ENCODE results near the gene DOCK4. TPM values are rescaled to one million over a fixed set of nuclear protein-coding genes. Genes with fewer than 3 reads are reported as not detected.

The DOCK4 gene
- total RNA-seq, 1 experiment from 2014 or later: 31.4 TPM

- TF ChIP-seq CTCF (IDR thresholded peaks at IDR 0.05; ENCODE audit: unreplicated experiment): peak; percentile 44
- intact Hi-C loops (cut with micrococcal nuclease): no loop called here
- Mint-ChIP-seq H3K36me3 (ENCODE audit: insufficient read depth, unreplicated experiment) (peaks cover 4% of the 10 kb centered on the region), H3K4me1 (ENCODE audit: insufficient read depth, unreplicated experiment) (no peaks in the 10 kb centered on the region), H3K9me3 (ENCODE audit: unreplicated experiment) (no peaks in the 10 kb centered on the region), H3K27ac (ENCODE audit: low read depth, unreplicated experiment) (peak overlapping the region; percentile 9), H3K27me3 (ENCODE audit: insufficient read depth, unreplicated experiment) (no peaks in the 10 kb centered on the region), H3K4me3 (ENCODE audit: unreplicated experiment) (no peak overlapping the region)
- no TSS peak for BruUV-seq (replicated peaks)
- peak; percentile 53 for DNase-seq (ENCODE audit: unreplicated experiment)
- POLR2A ChIA-PET: no interaction called here
- CTCF ChIA-PET: interaction anchor here (0.6 to 3.2 kb wide), 23 partner anchors 9 to 1894 kb away, joined by 3 to 28 read pairs (median 3); no protein-coding TSS in a partner anchor
These were observed 475.5 kb downstream of the DOCK4 start for GRCh38 chr7:111730476-111731300.

GRCh38 chr7:111730057-111730456 is 476.1 kb downstream of the DOCK4 start:
- Mint-ChIP-seq H3K4me1 (ENCODE audit: insufficient read depth, unreplicated experiment) (no peaks in the 10 kb centered on the region), H3K4me3 (ENCODE audit: unreplicated experiment) (no peak overlapping the region), H3K27ac (ENCODE audit: low read depth, unreplicated experiment) (no peak overlapping the region), H3K27me3 (ENCODE audit: insufficient read depth, unreplicated experiment) (no peaks in the 10 kb centered on the region), H3K36me3 (ENCODE audit: insufficient read depth, unreplicated experiment) (peaks cover 4% of the 10 kb centered on the region), H3K9me3 (ENCODE audit: unreplicated experiment) (no peaks in the 10 kb centered on the region)
- DNase-seq (ENCODE audit: unreplicated experiment): no peak
- CTCF ChIA-PET: interaction anchor here (0.6 to 3.2 kb wide), 13 partner anchors 8 to 1893 kb away, joined by 3 to 28 read pairs (median 3); no protein-coding TSS in a partner anchor
- intact Hi-C loops (cut with micrococcal nuclease): no loop called here
- POLR2A ChIA-PET: no interaction called here
- TF ChIP-seq CTCF (IDR thresholded peaks at IDR 0.05; ENCODE audit: unreplicated experiment): no peak
- no TSS peak for BruUV-seq (replicated peaks)

- no peaks in the 10 kb centered on the region for H3K9me3 Mint-ChIP-seq (ENCODE audit: unreplicated experiment)
- no peak for DNase-seq (ENCODE audit: unreplicated experiment)
- intact Hi-C loops (cut with micrococcal nuclease): no loop called here
- no peak overlapping the region for H3K4me3 Mint-ChIP-seq (ENCODE audit: unreplicated experiment)
- no peaks in the 10 kb centered on the region for H3K4me1 Mint-ChIP-seq (ENCODE audit: insufficient read depth, unreplicated experiment)
- H3K27ac Mint-ChIP-seq (ENCODE audit: low read depth, unreplicated experiment): no peak overlapping the region
- CTCF ChIA-PET: interaction anchor here (0.6 to 3.2 kb wide), 8 partner anchors 8 to 735 kb away, joined by 3 to 28 read pairs (median 4); no protein-coding TSS in a partner anchor
- no peak for TF ChIP-seq CTCF (IDR thresholded peaks at IDR 0.05; ENCODE audit: unreplicated experiment)
- BruUV-seq (replicated peaks): no TSS peak
- H3K36me3 Mint-ChIP-seq (ENCODE audit: insufficient read depth, unreplicated experiment): peaks cover 4% of the 10 kb centered on the region
- POLR2A ChIA-PET: no interaction called here
- H3K27me3 Mint-ChIP-seq (ENCODE audit: insufficient read depth, unreplicated experiment): no peaks in the 10 kb centered on the region
These were observed 476.7 kb downstream of the DOCK4 start for GRCh38 chr7:111729483-111729882.

GRCh38 chr7:111728635-111728995 is 477.6 kb downstream of the DOCK4 start:
- no peaks in the 10 kb centered on the region for H3K27me3 Mint-ChIP-seq (ENCODE audit: insufficient read depth, unreplicated experiment)
- H3K36me3 Mint-ChIP-seq (ENCODE audit: insufficient read depth, unreplicated experiment): peaks cover 4% of the 10 kb centered on the region
- no peak for DNase-seq (ENCODE audit: unreplicated experiment)
- no peak overlapping the region for H3K27ac Mint-ChIP-seq (ENCODE audit: low read depth, unreplicated experiment)
- ChIA-PET POLR2A (no interaction called here), CTCF (interaction anchor here (0.6 to 1.4 kb wide), 2 partner anchors 13 to 591 kb away, joined by 3 to 5 read pairs; no protein-coding TSS in a partner anchor)
- H3K9me3 Mint-ChIP-seq (ENCODE audit: unreplicated experiment): no peaks in the 10 kb centered on the region
- intact Hi-C loops (cut with micrococcal nuclease): no loop called here
- TF ChIP-seq CTCF (IDR thresholded peaks at IDR 0.05; ENCODE audit: unreplicated experiment): no peak
- BruUV-seq (replicated peaks): no TSS peak
- H3K4me1 Mint-ChIP-seq (ENCODE audit: insufficient read depth, unreplicated experiment): no peaks in the 10 kb centered on the region
- no peak overlapping the region for H3K4me3 Mint-ChIP-seq (ENCODE audit: unreplicated experiment)

Data from MCF 10A (cell line).